ENCODE measurements around the gene DPP9. TPM values are rescaled to one million over a fixed set of nuclear protein-coding genes. Genes with fewer than 3 reads are reported as not detected.

DPP9 gene
- total RNA-seq, 1 donor from 2014 or later, result 17.1 TPM

DNA sequence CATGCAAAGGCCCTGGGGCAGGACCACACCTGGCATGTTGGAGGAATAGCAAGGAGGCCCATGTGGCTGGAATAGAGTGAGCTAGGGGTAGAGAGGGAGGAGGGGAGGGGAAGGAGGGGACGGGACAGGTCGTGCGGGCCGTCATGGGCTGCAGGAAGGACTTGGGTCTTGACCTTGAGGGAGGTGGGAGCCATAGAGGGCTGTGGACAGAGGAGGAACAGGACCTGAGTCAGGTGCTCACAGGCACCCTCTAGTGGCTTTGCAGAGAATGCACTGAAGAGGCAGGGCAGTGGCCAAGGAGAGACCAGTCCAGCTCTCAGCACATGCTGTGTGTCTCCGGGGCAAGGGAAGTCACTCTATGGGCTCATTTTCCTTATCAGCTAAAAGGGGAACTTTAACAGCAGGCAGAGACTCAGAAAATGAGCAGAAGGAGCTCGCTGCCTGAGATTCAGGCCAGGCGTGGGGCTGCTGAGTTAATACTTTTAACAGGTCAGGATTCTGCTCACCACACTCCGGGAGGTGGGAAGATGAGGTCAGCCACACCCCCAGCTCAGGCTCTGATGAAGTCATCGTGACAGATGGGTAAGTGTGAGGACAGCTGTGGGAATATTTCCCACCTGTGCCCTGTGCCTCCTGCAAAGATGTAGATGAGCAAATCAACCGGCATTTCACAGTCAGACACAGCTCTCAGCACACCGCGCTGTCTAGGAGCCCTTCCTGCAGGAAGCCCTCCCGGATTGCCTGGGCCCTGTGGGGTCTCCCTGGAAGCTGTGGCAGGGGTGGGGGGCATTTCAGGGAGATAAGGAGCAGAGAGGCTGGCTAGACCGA lies 90.3 kb downstream of the DPP9 start:
- H3K36me3 ChIP-seq, result no peaks in the 10 kb centered on the region
- peak overlapping the region; percentile 85 for H3K27ac Mint-ChIP-seq
- H3K4me3 Mint-ChIP-seq, result peak overlapping the region; percentile 71
- no peak overlapping the region for H2AFZ ChIP-seq (replicated peaks)
- H4K20me1 ChIP-seq (ENCODE audit: low read depth), result no peaks in the 10 kb centered on the region
- H3K27me3 ChIP-seq, result peaks cover 15% of the 10 kb centered on the region
- H3K9me3 ChIP-seq (ENCODE audit: low read depth), result no peaks in the 10 kb centered on the region
- no peak overlapping the region for H3K9ac ChIP-seq
- no peak overlapping the region for H3K4me2 ChIP-seq
- no peak overlapping the region for H3K4me3 ChIP-seq
- DNase-seq (ENCODE audit: low spot score), result peak; percentile 70
- peaks cover 18% of the 10 kb centered on the region for H3K4me1 Mint-ChIP-seq
- H3K36me3 Mint-ChIP-seq, result no peaks in the 10 kb centered on the region
- H3K9me3 Mint-ChIP-seq, result no peaks in the 10 kb centered on the region
- TF ChIP-seq, protein P1, sequence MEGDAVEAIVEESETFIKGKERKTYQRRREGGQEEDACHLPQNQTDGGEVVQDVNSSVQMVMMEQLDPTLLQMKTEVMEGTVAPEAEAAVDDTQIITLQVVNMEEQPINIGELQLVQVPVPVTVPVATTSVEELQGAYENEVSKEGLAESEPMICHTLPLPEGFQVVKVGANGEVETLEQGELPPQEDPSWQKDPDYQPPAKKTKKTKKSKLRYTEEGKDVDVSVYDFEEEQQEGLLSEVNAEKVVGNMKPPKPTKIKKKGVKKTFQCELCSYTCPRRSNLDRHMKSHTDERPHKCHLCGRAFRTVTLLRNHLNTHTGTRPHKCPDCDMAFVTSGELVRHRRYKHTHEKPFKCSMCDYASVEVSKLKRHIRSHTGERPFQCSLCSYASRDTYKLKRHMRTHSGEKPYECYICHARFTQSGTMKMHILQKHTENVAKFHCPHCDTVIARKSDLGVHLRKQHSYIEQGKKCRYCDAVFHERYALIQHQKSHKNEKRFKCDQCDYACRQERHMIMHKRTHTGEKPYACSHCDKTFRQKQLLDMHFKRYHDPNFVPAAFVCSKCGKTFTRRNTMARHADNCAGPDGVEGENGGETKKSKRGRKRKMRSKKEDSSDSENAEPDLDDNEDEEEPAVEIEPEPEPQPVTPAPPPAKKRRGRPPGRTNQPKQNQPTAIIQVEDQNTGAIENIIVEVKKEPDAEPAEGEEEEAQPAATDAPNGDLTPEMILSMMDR (IDR thresholded peaks at IDR 0.05), result peak; percentile 74
- no peak for TF ChIP-seq EZH2phosphoT487 (IDR thresholded peaks at IDR 0.05)
- no peak for TF ChIP-seq EZH2 (IDR thresholded peaks at IDR 0.05)
- peaks cover 19% of the 10 kb centered on the region for H3K27me3 Mint-ChIP-seq (ENCODE audit: insufficient read depth, low read depth)
- H3F3A ChIP-seq (ENCODE audit: low read depth), result peaks cover 8% of the 10 kb centered on the region
- H3K4me1 ChIP-seq, result peaks cover 4% of the 10 kb centered on the region
- no peak overlapping the region for H3K27ac ChIP-seq
- no peaks in the 10 kb centered on the region for H3K79me2 ChIP-seq (ENCODE audit: low read depth)

Small RNAs within 50 kb of the gene (microRNA-seq; reads per million reads assigned to microRNA genes)
- gene MIR7-3, result not detected

Small RNAs within 50 kb of the gene (small RNA-seq; reads per million reads assigned to genes)
- 0.07 reads per million for gene MIR7-3

Other genes with a start within 250 kb of the DPP9 start
- 0.15 TPM in 1 of 2 replicates, not detected in the other for gene PLIN4, start 205.4 kb downstream of the DPP9 start, total RNA-seq (ENCODE audit: low replicate concordance)
- 1.2 and 5.1 TPM in 2 replicates for gene PLIN5, start 188.6 kb downstream of the DPP9 start, total RNA-seq (ENCODE audit: low replicate concordance)
- 0.19 TPM in 1 of 2 replicates, not detected in the other for gene LRG1, start 183.8 kb downstream of the DPP9 start, total RNA-seq (ENCODE audit: low replicate concordance)
- gene SEMA6B, start 164.2 kb downstream of the DPP9 start, total RNA-seq (ENCODE audit: low replicate concordance), result 22.6 and 82.3 TPM in 2 replicates
- 8.2 and 15.2 TPM in 2 replicates for gene TNFAIP8L1, start 84.3 kb downstream of the DPP9 start, total RNA-seq (ENCODE audit: low replicate concordance)
- gene MYDGF, start 53.5 kb downstream of the DPP9 start, total RNA-seq (ENCODE audit: low replicate concordance), result 23.4 and 39.5 TPM in 2 replicates
- gene FEM1A, start 67.9 kb upstream of the DPP9 start, total RNA-seq (ENCODE audit: low replicate concordance), result 6.9 and 13.9 TPM in 2 replicates
- 0.37 TPM in 1 of 2 replicates, not detected in the other for gene TICAM1, start 107.9 kb upstream of the DPP9 start, total RNA-seq (ENCODE audit: low replicate concordance)
- gene PLIN3, start 143.8 kb upstream of the DPP9 start, total RNA-seq (ENCODE audit: low replicate concordance), result 49.7 and 108 TPM in 2 replicates
- not detected in 2 replicates for gene ARRDC5, start 179.1 kb upstream of the DPP9 start, total RNA-seq (ENCODE audit: low replicate concordance)
- gene UHRF1, start 185.7 kb upstream of the DPP9 start, total RNA-seq (ENCODE audit: low replicate concordance), result 34.1 and 74.7 TPM in 2 replicates
- 16.0 and 45.1 TPM in 2 replicates for gene KDM4B, start 245.3 kb upstream of the DPP9 start, total RNA-seq (ENCODE audit: low replicate concordance)

Data from neural progenitor cell (in vitro differentiated cells).